Activated naive CD8-positive, alpha-beta T cell (primary cell): ENCODE measurements around the gene RECK.
"Not testable (repeated sequence)": the region's sequence is repeated elsewhere in the genome, so short reads cannot be mapped to it uniquely, and the experiment has no call there.

ENCODE experiments used
- H3K27ac Mint-ChIP-seq: one replicate; pipeline ENCODE4 v1.8.0; 2021; ENCODE audit warnings: mixed read lengths
- H3K27me3 Mint-ChIP-seq: one replicate; pipeline ENCODE4 v1.8.0; 2021; ENCODE audit warnings: mixed read lengths
- H3K36me3 Mint-ChIP-seq: one replicate; pipeline ENCODE4 v1.8.0; 2021; ENCODE audit warnings: mixed read lengths
- H3K4me1 Mint-ChIP-seq: one replicate; pipeline ENCODE4 v1.8.0; 2021; ENCODE audit warnings: low read depth, mixed read lengths
- H3K4me3 Mint-ChIP-seq: one replicate; pipeline ENCODE4 v1.8.0; 2021; ENCODE audit warnings: mild to moderate bottlenecking, mixed read lengths
- H3K9me3 Mint-ChIP-seq: one replicate; pipeline ENCODE4 v1.8.0; 2021; ENCODE audit warnings: low read depth, mixed read lengths

The RECK gene

GRCh38 chr9:36154331-36154952 lies 117.7 kb downstream of the RECK start:
- Mint-ChIP-seq H3K4me3 (peak overlapping the region; percentile 2), H3K4me1 (peaks cover 50% of the 10 kb centered on the region), H3K27ac (peak overlapping the region; percentile 43), H3K27me3 (no peaks in the 10 kb centered on the region), H3K36me3 (peaks cover 12% of the 10 kb centered on the region), H3K9me3 (no peaks in the 10 kb centered on the region)

GRCh38 chr9:36156116-36156515 lies 119.4 kb downstream of the RECK start:
- Mint-ChIP-seq H3K36me3 (peaks cover 12% of the 10 kb centered on the region), H3K27ac (no peak overlapping the region), H3K9me3 (no peaks in the 10 kb centered on the region), H3K27me3 (no peaks in the 10 kb centered on the region), H3K4me3 (no peak overlapping the region), H3K4me1 (peaks cover 34% of the 10 kb centered on the region)

GRCh38 chr9:36158122-36158521 lies 121.4 kb downstream of the RECK start:
- no peaks in the 10 kb centered on the region for H3K9me3 Mint-ChIP-seq
- H3K4me3 Mint-ChIP-seq: no peak overlapping the region
- H3K27me3 Mint-ChIP-seq: no peaks in the 10 kb centered on the region
- peak overlapping the region; percentile 3 for H3K27ac Mint-ChIP-seq
- peaks cover 16% of the 10 kb centered on the region for H3K4me1 Mint-ChIP-seq
- peaks cover 12% of the 10 kb centered on the region for H3K36me3 Mint-ChIP-seq

GRCh38 chr9:36158917-36159316 lies 122.2 kb downstream of the RECK start:
- peaks cover 11% of the 10 kb centered on the region for H3K4me1 Mint-ChIP-seq
- H3K9me3 Mint-ChIP-seq: no peaks in the 10 kb centered on the region
- no peaks in the 10 kb centered on the region for H3K27me3 Mint-ChIP-seq
- no peak overlapping the region for H3K4me3 Mint-ChIP-seq
- peaks cover 12% of the 10 kb centered on the region for H3K36me3 Mint-ChIP-seq
- H3K27ac Mint-ChIP-seq: no peak overlapping the region

- not testable (repeated sequence) for H3K27ac Mint-ChIP-seq, H3K36me3 Mint-ChIP-seq, H3K9me3 Mint-ChIP-seq, H3K4me3 Mint-ChIP-seq, H3K27me3 Mint-ChIP-seq, H3K4me1 Mint-ChIP-seq
These were observed 122.8 kb downstream of the RECK start for GRCh38 chr9:36159509-36159908.

- not testable (repeated sequence) for H3K4me1 Mint-ChIP-seq, H3K36me3 Mint-ChIP-seq, H3K4me3 Mint-ChIP-seq, H3K9me3 Mint-ChIP-seq, H3K27me3 Mint-ChIP-seq, H3K27ac Mint-ChIP-seq
These were observed 123.4 kb downstream of the RECK start for GRCh38 chr9:36160126-36160525.

GRCh38 chr9:36161187-36161586 lies 124.5 kb downstream of the RECK start:
- H3K27me3 Mint-ChIP-seq: no peaks in the 10 kb centered on the region
- peaks cover 3% of the 10 kb centered on the region for H3K4me1 Mint-ChIP-seq
- peaks cover 7% of the 10 kb centered on the region for H3K36me3 Mint-ChIP-seq
- H3K27ac Mint-ChIP-seq: no peak overlapping the region
- H3K4me3 Mint-ChIP-seq: no peak overlapping the region
- H3K9me3 Mint-ChIP-seq: no peaks in the 10 kb centered on the region

- Mint-ChIP-seq H3K4me3 (no peak overlapping the region), H3K4me1 (peaks cover 6% of the 10 kb centered on the region), H3K36me3 (peaks cover 4% of the 10 kb centered on the region), H3K27me3 (no peaks in the 10 kb centered on the region), H3K27ac (no peak overlapping the region), H3K9me3 (no peaks in the 10 kb centered on the region)
These were observed 125.6 kb downstream of the RECK start for GRCh38 chr9:36162211-36162738.

- Mint-ChIP-seq H3K27me3 (no peaks in the 10 kb centered on the region), H3K27ac (no peak overlapping the region), H3K4me3 (no peak overlapping the region), H3K9me3 (no peaks in the 10 kb centered on the region), H3K36me3 (peaks cover 4% of the 10 kb centered on the region), H3K4me1 (peaks cover 6% of the 10 kb centered on the region)
These were observed 126.5 kb downstream of the RECK start for GRCh38 chr9:36163049-36163785.

GRCh38 chr9:36163786-36164170 lies 127.1 kb downstream of the RECK start:
- Mint-ChIP-seq H3K9me3 (no peaks in the 10 kb centered on the region), H3K4me1 (peaks cover 6% of the 10 kb centered on the region), H3K27ac (peak overlapping the region; percentile 5), H3K27me3 (no peaks in the 10 kb centered on the region), H3K36me3 (no peaks in the 10 kb centered on the region), H3K4me3 (no peak overlapping the region)

- H3K4me1 Mint-ChIP-seq: peaks cover 6% of the 10 kb centered on the region
- no peaks in the 10 kb centered on the region for H3K27me3 Mint-ChIP-seq
- H3K4me3 Mint-ChIP-seq: no peak overlapping the region
- no peak overlapping the region for H3K27ac Mint-ChIP-seq
- no peaks in the 10 kb centered on the region for H3K9me3 Mint-ChIP-seq
- H3K36me3 Mint-ChIP-seq: no peaks in the 10 kb centered on the region
These were observed 127.7 kb downstream of the RECK start for GRCh38 chr9:36164372-36164771.

GRCh38 chr9:36164989-36165388 lies 128.3 kb downstream of the RECK start:
- Mint-ChIP-seq H3K36me3 (no peaks in the 10 kb centered on the region), H3K27ac (no peak overlapping the region), H3K9me3 (no peaks in the 10 kb centered on the region), H3K4me3 (peak overlapping the region; percentile 35), H3K27me3 (no peaks in the 10 kb centered on the region), H3K4me1 (peaks cover 6% of the 10 kb centered on the region)

GRCh38 chr9:36165826-36166167 lies 129.1 kb downstream of the RECK start:
- Mint-ChIP-seq H3K4me3 (peak overlapping the region; percentile 46), H3K27ac (no peak overlapping the region), H3K27me3 (no peaks in the 10 kb centered on the region), H3K36me3 (no peaks in the 10 kb centered on the region), H3K9me3 (no peaks in the 10 kb centered on the region), H3K4me1 (peaks cover 6% of the 10 kb centered on the region)

- H3K36me3 Mint-ChIP-seq: no peaks in the 10 kb centered on the region
- H3K4me1 Mint-ChIP-seq: peaks cover 6% of the 10 kb centered on the region
- H3K4me3 Mint-ChIP-seq: peak overlapping the region; percentile 67
- no peaks in the 10 kb centered on the region for H3K9me3 Mint-ChIP-seq
- no peaks in the 10 kb centered on the region for H3K27me3 Mint-ChIP-seq
- no peak overlapping the region for H3K27ac Mint-ChIP-seq
These were observed 129.6 kb downstream of the RECK start for GRCh38 chr9:36166168-36166927.

- H3K9me3 Mint-ChIP-seq: no peaks in the 10 kb centered on the region
- H3K36me3 Mint-ChIP-seq: no peaks in the 10 kb centered on the region
- no peak within 1 kb of the TSS for H3K4me3 Mint-ChIP-seq
- no peaks in the 10 kb centered on the region for H3K27me3 Mint-ChIP-seq
- H3K27ac Mint-ChIP-seq: no peak within 1 kb of the TSS
- peaks cover 5% of the 10 kb centered on the region for H3K4me1 Mint-ChIP-seq
These were observed 132.5 kb downstream of the RECK start, which contains the start of gene CCIN for GRCh38 chr9:36169166-36169565. Gene CCIN, plus strand, starts transcription at chr9:36169388. Its CDS starts 115 bp downstream, at chr9:36169503.
